Central memory CD4-positive, alpha-beta T cell (primary cell): ENCODE data around the gene ZNF22.

Experiments used
- DNase-seq: peaks from one replicate; pipeline ENCODE4 v3.0.0; 2022
- total RNA-seq, 3 experiments: gene quantifications; one replicate each; lab custom pipeline; 2026; lab: John Stamatoyannopoulos, UW

ZNF22 gene
- total RNA-seq: 18.3 to 65.5 (median 46.0) reads per million in 3 experiments

- peak; percentile 45 for DNase-seq
These were observed at the start of gene ZNF22 for GRCh38 chr10:45000752-45001380. TSS of gene ZNF22 (plus strand) at chr10:45000923. CDS start at chr10:45003369, 2,446 bp downstream.

- DNase-seq: no peak
These were observed 49.0 kb upstream of the ZNF22 start for GRCh38 chr10:44951576-44952226.

DNA sequence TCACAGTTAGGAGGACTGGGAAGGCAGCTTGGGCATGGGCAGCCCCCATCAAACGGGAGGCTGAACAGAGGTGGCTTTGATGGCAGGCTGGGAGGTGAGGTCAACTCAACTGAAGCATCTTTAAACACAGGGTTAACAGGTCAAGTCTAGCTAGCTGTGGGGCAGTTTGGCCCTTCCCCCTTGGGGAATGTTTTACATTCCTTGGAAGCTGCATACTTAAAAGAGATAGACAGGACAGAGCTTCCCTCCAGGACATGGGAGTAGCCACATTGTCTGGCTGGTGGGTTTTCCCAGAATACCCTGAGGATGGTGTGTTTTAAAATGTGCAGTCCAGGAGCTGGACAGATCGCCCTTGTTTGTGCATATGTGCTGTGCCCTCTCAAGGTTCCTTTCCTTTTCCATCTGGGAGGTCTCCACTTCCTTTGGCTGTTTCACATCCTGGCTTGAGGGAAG, 47.9 kb upstream of the ZNF22 start:
- DNase-seq: no peak

DNA sequence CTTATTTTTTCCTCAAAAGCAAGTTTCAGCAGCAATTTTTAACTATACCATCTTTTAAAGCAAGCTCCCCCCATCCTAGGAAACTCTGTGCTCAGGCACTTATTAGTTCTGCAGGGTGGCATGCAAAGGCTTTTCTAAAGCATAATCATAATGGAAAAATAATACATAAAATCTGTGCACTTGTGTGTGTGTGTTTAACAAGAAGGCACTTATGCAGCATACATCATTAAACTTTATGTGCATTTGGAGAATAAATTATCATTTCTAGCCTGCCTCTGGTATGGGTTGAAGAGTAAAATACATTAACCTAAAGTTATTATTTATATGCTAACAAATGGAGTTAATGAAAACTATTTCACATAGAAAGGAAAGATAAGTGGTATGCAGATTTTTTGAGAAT, 46.7 kb upstream of the ZNF22 start:
- no peak for DNase-seq

GRCh38 chr10:44954962-44955361, 45.8 kb upstream of the ZNF22 start:
- DNase-seq: no peak

DNA sequence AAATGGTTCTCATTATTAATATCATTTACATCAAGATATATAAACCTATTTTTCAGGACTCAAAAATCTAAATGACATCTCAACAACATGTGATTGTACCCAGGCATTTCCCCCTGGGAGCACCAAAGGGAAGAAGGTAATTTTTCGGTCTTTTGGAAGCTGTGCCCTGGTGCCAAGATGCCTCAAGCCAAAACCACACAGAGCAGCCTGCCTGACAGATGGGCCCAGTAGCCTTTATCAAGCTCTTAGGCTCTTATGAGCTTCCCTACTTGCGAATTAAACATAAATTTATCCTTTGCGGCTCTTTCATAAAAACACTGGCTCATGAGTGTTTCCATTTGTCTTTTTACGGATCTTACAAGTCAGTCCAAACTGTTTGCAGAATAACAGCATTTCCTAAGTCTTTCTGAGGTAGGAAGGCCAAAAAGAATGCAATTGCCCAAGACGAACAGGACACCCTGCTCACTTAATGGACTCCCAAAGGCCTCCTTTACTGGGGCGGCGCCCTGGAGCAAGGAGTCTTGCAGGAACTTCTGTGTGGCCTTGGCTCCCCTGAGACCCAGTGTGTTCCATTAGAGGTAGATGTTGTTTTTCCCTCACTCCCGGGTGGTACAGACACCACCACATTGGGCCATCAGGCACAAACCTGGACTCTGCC, 45.2 kb upstream of the ZNF22 start:
- DNase-seq: no peak

DNA sequence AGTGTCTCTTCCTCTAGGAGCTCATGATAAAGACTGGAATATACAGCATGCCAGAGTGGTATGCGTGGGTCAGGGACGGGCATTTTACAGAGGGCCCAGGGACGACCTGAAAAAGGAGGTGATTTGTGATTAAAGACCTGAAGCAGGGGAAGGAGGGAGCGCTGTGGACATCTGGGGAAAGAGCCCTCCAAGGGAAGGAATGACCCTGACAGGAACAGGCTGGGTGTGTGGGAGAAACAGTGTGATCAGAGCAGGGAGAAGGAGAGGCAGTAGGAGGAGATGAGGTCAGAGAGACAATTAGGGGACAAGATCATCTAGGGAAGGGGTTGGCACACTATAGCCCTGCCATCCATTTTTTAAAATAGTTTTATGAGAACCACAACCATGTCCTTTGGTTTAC, 44.5 kb upstream of the ZNF22 start:
- DNase-seq: no peak

- DNase-seq: no peak
These were observed 43.7 kb upstream of the ZNF22 start for GRCh38 chr10:44956717-44957706.

DNA sequence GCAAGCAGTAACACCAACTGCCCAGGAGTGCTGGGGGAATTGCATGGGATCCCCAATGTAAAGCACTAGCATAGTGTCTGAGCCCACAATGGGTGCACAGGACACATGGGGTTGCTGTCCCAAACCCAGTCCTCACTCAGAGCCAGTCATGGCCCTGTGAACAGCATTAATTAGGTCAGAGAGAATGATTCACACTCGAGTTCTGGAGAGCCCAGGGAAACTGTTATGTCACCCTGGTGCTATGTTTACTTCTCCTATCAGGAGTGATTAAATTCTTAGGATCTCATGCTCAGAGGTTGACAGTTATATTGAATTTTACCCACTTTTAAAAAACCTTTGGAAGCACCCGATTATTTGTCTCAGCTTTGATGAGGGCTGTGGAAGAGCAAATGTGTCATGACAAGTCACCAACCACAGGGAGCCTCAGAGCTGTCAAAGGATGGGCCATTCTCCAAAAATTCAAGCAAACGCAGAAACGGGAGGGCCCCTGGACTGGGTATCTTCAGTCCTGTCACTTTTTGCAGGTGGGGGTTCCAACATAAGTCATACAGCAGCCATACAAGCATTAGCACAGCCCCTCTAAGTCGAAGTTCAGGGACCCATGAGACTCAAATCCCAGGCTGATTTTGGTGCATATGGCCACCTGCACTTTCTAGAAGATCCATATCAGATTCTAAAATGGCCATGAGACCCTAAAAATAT, 42.4 kb upstream of the ZNF22 start:
- no peak for DNase-seq

DNA sequence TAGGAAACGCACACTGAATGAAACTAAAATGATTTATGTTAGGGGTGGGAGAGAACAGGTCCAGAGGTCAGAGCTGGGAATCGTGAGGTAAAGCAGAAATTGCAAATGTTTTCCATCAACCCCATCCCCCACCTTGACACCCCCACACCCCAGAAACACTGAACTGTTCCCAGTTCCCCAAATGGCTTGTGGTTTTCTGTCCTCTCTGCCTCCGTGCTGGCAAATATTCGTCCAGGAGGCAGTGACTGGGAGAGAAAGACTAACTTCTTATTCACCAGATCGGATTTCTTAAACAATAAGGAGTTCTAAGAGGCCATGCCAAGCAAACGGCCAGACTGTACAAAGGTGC, 41.9 kb upstream of the ZNF22 start:
- no peak for DNase-seq

DNA sequence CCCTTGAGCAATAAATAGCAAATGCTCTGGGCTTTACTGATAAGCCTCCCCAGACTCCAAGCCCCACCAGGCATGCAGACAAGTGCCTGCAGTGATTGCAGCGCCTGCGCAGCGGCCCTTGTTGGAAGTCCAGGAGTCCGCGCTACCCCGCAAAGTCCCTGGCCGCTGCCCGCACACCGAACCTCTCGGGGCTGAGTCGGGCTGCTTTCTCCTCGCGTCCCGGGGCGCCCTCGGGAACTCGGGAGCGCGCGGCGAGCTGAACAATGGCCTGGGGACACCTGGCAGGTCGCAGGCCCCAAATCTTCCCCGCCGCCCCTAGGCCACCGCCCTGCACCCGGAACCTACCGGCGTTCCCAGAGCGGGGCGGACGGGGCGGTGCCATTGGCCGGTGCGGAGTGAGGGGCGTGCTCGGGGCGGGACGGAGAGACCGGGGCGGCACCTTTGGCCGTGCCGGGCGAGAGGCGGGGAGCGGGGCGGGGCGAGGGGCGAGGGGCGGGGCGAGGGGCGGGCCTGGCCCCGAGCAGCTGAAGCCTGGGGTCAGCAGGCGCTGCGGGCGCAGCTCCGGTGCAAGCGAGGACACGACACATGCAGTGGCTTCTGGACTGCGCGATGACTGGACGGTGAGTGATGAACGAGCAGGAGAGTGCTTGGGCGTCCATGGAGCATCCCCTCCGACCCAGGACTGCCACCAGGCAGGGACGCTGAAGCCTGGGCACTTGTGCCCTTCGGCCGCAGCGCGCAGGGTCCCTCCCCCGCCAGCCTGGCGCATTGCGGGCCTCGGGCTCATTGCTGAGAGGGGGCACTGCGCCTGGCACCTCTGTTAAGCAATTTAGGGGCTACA, 41.3 kb upstream of the ZNF22 start, which contains the start of gene RASSF4:
Gene RASSF4 (plus strand): TSS at position 556 of the 841 bp plus-strand sequence. CDS start 10,401 bp downstream, outside the sequence.
- peak; percentile 87 for DNase-seq

DNA sequence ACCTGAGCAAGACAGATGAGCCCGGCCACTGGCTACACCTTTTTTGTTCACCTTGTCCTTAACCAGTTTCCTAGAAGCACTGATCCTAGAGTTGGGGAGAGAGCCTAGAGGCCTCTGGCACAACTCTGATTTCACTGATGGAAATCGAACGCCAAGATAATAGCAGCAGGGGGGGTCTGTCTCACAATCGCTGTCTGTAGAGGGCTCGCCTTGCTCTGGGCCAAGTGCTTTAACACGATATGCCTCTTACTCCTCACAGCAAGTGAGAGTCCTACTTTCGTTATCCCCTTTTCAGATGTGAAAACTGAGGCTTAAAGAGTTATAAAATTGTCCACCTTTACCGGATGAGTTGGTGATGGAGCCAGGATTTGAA, 40.6 kb upstream of the ZNF22 start:
- DNase-seq: no peak

DNA sequence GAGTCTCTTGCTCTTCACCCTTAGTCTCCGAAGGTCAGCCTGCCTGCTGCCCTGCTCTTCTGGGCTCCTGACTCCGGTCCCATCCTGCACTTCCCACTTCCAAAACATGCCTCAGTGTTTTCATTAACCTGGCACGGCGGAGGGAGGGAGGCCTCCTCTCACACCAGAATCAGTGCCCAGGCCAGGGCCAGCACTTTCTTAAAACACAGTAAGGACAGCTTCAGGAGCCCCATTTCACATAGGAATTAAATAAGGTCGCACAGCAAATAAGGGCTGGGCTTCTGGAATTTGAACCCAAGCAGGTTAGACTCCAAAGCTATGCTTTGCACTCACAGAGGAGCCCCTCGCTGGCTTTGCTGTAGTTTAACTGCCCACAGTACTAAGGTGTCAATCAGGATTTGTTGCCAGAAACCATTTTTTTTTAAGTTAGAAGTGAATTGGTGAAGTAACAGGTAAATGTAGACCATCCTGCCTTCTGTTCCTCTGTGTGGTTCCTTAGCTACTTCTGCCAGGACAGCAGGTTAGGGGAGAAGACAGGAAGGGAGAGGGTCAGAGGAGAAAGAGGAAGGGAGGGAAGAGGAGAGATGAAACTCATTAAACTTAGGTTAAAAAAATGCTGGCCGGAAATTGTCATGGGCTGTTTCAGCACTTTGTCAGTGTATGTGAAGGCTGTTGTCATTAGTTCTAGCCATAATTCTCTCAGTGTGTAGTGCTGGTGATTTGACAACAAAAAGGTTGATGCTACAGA, 40.1 kb upstream of the ZNF22 start:
- DNase-seq: no peak

GRCh38 chr10:44961230-44961571, 39.5 kb upstream of the ZNF22 start:
- no peak for DNase-seq

DNA sequence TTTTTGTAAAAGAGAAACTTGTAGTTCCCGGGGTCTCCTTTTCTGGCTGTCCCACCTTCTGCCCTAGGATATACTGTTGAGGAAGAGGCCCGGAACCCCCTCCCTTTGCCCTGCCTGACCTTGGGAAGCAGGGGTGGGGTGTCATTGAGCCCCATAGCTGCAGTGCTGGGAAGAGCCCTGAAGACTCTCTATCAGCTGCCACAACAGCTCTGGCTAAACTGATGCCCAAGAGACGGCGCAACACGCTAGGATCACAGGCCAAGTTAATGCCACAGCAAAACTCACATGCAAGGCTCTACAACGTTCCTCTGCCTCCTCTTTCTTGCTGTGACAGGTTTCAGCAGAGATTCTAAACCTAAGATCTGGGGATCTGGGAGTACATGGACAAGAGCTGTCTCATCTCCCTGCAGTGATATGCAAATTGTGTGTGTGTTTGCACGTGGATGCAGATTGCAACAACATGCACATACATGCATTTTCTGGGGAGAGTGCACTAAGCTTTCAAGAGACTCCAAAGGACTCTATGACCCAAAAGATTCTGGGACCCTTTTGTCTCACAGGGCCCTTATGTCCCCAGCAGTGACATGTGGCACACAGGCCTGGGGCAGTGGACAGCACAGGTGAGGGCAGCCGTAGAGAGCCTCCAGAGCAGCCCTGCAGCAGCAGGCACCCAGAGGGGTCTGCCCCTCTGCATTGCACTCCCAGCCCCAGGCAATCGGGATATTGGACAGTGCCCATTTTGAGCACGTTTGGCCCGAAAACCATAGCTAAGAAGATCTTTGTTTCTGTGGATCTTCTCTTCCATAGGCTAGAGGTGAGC, 38.6 kb upstream of the ZNF22 start:
- DNase-seq: no peak

DNA sequence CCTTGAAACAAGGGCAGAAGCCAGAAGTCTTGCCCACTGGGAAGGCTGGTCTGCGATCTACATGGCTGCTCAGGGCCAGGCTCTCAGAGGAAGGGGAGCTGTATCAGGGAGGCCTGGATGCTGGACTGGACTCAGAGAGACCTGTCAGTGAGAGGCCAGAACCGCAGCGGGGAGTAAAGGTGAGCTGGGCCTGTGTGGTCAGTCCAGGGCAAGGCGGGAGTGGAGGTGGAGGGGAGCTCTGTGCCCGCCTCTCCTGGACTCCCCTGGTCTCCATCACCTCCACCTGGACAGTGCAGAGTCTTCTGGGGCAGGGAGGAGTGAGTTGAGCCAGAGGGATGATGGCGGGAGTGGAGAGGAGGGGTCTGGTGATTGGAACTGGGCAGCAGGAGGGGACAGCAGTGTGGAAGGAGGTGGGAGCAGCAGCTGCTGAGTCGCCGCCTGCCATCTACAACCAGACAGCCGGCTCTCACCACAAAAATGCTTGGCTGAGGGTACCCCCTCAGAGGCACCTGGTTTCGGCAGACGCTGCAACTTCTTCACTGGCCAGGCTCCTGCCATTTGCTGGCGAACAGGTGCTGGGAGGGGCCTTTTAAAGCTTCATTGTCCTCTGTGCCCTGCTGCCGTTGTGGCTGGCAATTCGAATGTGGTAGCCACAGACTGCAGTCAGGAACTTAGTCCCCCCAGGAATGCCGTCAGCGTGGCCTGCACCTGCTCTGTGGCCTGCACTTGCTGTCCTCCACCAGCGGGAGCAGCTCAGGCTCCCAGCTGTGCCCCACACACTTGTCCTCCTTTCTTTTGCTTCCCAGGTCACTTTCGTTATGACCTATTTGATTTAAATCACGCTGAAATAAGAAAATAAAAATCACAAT, 37.6 kb upstream of the ZNF22 start:
- no peak for DNase-seq

DNA sequence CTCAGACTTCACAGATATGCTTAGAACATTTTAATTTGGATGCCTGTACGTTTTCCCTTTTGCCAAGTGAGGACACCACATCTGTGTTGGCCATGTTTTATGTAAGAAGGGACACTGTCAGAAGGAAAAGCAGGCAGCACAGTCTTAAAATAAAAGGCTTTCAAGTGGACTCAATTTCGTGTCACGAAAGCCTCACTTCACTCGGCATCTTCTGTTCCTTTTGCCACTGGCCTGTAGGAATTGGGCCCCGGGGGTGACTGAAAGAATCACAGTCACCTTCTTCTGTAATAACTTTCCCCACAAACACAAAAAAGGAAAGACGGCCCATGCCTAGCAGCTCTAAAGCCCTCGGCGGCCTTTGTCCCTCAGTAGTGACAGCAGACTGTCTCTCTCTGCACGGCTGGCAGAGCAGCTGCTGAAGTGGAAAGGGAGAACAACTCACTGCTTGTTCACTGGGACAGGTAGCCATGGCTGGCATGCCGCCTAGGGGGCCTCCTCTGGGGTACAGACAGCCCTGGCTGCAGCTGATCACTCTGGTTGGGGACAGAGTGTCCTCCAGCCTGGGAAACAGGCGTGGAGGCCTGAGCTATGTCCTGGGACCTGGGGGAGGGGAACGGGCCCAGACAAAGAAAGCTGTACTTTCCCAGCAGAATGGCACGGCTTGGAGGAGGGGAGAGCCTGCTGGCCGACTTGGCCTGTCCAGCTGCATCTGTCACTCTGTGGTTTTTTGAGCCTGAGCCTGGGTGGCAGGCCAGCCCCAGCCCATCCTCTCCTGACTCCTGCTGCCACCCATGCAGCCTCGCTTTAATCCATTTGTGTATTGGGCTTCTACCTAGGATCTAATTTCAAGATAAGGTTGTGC, 36.7 kb upstream of the ZNF22 start:
- no peak for DNase-seq

DNA sequence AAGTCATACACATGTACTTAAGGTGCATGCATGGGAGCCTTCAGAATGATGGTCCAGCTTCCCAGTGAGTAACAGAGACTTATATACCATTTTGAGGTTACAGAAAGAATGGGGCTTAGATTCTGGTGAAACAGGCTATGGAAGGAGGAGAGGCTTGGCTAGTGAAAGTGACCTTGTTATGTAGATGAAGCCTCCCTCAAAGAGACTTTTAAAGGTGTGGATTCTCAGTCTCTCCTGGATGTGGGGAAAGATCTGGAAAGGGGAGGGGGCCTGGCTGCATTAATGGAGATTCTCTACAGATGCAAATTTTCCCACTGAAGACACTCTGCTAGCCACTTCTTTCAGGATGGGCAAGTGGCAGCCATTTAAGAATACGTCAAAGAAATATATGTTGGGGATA, 35.6 kb upstream of the ZNF22 start:
- DNase-seq: no peak
